ENCODE measurements around the gene IMP4.

The IMP4 gene, protein sequence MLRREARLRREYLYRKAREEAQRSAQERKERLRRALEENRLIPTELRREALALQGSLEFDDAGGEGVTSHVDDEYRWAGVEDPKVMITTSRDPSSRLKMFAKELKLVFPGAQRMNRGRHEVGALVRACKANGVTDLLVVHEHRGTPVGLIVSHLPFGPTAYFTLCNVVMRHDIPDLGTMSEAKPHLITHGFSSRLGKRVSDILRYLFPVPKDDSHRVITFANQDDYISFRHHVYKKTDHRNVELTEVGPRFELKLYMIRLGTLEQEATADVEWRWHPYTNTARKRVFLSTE

DNA sequence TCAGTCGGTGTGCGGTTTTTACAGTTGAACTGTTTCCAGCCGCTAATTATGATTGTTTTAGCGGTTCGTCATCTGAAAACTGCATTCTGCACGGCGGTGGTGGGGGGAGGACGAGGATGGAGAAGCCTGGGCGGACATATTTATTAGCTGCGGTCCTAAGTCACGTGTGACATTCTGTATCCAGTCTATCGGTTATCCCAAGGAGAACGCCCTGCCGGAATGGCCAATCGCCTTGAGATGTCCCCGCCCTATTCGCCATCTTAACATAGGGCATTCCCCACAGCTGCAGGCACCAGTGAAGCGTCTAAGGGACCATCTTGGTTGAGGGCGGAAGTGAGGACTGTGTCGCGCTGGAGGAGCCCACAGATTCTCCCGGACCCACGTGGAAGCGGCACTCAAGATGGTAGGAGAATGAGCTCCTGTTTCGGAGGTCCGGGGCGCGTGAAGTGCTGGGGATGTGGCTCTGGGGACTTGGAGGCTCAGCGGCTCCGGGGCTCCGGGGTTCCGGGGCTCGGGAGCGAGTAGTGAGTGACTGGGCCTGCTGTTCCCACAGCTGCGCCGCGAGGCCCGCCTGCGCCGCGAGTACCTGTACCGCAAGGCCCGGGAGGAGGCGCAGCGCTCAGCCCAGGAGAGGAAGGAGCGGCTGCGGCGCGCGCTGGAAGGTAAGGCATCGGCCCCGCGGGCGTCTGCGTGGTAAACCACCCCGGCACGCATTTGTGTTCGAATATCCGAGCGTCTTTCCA is at the start of gene IMP4:
Gene IMP4, plus strand, starts transcription at position 365 of the 743 bp plus-strand sequence. Its CDS starts 36 bp downstream, at position 401.
- peak; percentile 94 for DNase-seq (ENCODE audit: low spot score)
- TF ChIP-seq, protein P1, sequence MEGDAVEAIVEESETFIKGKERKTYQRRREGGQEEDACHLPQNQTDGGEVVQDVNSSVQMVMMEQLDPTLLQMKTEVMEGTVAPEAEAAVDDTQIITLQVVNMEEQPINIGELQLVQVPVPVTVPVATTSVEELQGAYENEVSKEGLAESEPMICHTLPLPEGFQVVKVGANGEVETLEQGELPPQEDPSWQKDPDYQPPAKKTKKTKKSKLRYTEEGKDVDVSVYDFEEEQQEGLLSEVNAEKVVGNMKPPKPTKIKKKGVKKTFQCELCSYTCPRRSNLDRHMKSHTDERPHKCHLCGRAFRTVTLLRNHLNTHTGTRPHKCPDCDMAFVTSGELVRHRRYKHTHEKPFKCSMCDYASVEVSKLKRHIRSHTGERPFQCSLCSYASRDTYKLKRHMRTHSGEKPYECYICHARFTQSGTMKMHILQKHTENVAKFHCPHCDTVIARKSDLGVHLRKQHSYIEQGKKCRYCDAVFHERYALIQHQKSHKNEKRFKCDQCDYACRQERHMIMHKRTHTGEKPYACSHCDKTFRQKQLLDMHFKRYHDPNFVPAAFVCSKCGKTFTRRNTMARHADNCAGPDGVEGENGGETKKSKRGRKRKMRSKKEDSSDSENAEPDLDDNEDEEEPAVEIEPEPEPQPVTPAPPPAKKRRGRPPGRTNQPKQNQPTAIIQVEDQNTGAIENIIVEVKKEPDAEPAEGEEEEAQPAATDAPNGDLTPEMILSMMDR (IDR thresholded peaks at IDR 0.05; ENCODE audit: extremely low read depth, insufficient read depth, missing control alignments) = peak; percentile 51
- in situ Hi-C loops (cut with MboI; ENCODE audit: low pct_unique_long_range_greater_than_20kb, low sequenced_read_pairs, unreplicated experiment) = no loop called here

DNA sequence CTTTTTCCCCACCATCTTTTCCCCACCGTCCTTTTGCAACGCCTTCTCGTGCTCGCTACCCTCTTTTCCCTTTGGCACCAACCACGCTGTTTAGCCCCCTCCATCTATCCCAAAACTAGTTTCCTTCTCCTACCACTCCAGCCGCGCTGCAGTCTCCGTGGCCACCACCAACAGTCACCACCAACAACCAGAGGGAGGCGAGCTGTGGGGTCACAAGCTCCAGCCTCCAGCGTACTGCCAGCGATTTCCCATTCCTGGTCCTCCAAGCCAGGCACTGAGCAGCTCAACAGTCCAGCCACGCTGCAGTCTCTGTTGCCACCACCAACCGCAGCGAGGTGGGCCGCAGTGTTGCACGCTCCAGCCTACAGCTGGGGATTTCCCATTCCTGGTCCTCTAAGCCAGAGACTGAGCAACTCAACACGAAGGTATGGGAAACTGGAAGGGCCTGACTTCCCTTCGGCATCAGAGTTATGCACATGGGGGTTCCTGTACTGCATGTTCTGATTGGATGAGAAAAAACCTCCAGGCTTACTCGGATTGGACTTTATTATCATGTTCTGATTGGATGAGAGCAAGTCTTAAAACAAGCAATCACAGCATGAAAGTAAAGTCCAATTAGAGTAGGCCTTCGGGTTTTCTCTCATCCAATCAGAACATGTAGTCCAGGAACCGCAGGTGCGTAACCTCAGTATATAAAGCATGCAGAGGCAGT is 42.3 kb upstream of the IMP4 start:
- in situ Hi-C loops (cut with MboI; ENCODE audit: low pct_unique_long_range_greater_than_20kb, low sequenced_read_pairs, unreplicated experiment) = loop anchor here (25.0 kb wide), 2 partner anchors 138 to 363 kb away; no protein-coding TSS in a partner anchor
- TF ChIP-seq, protein P1 (IDR thresholded peaks at IDR 0.05; ENCODE audit: extremely low read depth, insufficient read depth, missing control alignments) = no peak
- no peak for DNase-seq (ENCODE audit: low spot score)

DNA sequence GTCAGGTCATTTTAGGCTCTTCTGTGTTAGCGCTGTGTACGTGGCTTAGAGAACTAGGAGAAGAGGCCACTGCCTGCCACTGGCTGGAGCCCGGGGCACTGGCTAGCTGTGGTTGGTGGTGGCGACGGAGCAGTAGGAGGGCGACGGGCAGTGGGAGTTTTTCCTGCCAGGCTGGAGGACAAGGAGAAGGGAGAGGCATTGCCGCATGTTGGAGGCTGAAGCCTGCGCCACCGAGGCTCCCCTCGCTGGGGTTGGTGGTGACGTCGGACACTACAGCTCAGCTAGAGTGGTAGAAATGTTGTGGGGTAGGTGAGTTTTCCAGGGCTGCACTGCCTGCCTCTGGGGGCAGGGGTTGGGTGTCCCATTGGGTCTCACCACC is 41.7 kb upstream of the IMP4 start:
- TF ChIP-seq, protein P1 (IDR thresholded peaks at IDR 0.05; ENCODE audit: extremely low read depth, insufficient read depth, missing control alignments) = no peak
- no peak for DNase-seq (ENCODE audit: low spot score)
- in situ Hi-C loops (cut with MboI; ENCODE audit: low pct_unique_long_range_greater_than_20kb, low sequenced_read_pairs, unreplicated experiment) = loop anchor here (25.0 kb wide), 2 partner anchors 139 to 364 kb away; no protein-coding TSS in a partner anchor

DNA sequence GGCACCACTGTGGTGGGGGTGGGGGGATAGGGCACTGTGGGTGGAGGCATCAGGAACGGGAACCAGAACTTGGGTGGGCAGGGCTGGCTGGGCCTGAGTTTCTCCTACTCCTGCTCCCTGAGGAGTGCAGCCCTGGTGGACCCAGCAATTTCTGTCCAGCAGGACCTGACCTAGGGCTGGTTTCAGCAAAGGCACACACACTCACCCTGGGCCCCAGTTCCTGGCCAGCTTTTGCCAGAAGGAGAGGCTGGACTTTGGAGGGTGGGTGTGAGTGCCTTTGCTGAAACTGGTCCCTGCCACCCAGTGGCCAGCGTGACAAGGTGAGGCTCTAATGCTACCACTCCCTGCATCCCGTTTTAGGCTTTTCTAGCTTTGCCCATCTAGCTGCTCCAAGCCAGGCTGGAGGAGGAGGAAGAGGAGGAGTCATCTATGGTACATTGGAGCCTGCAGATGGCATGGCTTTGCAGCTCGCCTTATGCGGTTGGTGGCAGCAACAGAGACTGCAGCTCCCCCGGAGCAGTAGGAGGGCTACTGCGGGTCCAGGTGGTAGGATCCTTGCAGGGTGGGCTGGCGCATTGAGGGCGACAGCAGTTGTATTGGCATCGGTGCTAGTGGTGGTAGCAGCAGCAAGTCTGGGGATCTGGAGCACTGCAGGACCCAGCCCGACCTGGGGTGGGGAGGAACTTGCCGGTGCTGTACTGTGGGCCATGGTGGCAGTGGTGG is 40.4 kb upstream of the IMP4 start:
- no peak for DNase-seq (ENCODE audit: low spot score)
- in situ Hi-C loops (cut with MboI; ENCODE audit: low pct_unique_long_range_greater_than_20kb, low sequenced_read_pairs, unreplicated experiment) = loop anchor here (25.0 kb wide), 2 partner anchors 140 to 365 kb away; no protein-coding TSS in a partner anchor
- TF ChIP-seq, protein P1 (IDR thresholded peaks at IDR 0.05; ENCODE audit: extremely low read depth, insufficient read depth, missing control alignments) = no peak

DNA sequence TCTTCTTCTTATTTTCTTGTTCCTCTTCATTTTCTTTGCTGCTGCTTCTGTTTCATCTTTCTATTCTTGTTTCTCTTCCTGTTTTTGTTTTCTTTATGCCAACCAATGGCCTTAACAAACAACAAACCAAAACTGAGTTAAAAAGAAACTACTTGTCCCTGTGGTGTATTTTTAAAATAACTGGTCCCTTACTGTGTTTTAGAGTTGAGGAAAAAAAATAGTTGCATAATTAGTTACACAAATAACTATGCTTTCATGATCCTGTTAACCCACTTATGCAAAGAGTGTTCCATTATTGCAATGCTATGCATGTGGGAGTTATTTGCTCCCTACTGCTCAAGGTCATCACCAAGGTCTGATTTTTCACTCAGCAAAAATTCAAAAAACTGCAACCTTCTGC is 39.5 kb upstream of the IMP4 start:
- in situ Hi-C loops (cut with MboI; ENCODE audit: low pct_unique_long_range_greater_than_20kb, low sequenced_read_pairs, unreplicated experiment) = loop anchor here (25.0 kb wide), 2 partner anchors 141 to 366 kb away; no protein-coding TSS in a partner anchor
- DNase-seq (ENCODE audit: low spot score) = no peak
- TF ChIP-seq, protein P1 (IDR thresholded peaks at IDR 0.05; ENCODE audit: extremely low read depth, insufficient read depth, missing control alignments) = no peak

DNA sequence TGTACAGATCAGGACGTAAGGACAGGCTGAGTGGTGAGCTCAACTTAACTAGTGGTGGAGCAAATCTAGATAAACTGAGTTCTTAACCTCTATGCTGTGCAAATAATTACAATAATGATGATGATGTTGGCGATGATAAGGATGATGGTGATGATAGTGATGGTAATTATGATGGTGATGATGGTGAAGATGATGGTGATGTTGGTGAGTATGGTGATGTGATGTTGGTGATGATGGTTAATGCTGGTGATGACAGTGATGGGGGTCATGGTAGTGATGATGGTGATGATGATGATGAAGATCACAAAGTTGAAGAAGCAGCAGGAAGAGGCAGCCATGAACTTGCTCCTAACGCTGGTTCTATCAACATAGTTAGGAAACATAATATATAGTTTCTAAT is 38.0 kb upstream of the IMP4 start:
- DNase-seq (ENCODE audit: low spot score) = no peak
- TF ChIP-seq, protein P1 (IDR thresholded peaks at IDR 0.05; ENCODE audit: extremely low read depth, insufficient read depth, missing control alignments) = no peak
- in situ Hi-C loops (cut with MboI; ENCODE audit: low pct_unique_long_range_greater_than_20kb, low sequenced_read_pairs, unreplicated experiment) = loop anchor here (25.0 kb wide), 2 partner anchors 142 to 367 kb away; no protein-coding TSS in a partner anchor
